CD4-positive, alpha-beta T cell treated with Interleukin-1 beta for 1 hour (primary cell): ENCODE data around the gene MRGPRF.
A peak's percentile ranks its signal among the peaks of the same experiment; 100 is the strongest.

Experiments used
- DNase-seq, 2 donors: peaks; one replicate each; pipeline ENCODE4 v3.0.0-alpha.2; 2020 to 2022

Gene MRGPRF

DNA sequence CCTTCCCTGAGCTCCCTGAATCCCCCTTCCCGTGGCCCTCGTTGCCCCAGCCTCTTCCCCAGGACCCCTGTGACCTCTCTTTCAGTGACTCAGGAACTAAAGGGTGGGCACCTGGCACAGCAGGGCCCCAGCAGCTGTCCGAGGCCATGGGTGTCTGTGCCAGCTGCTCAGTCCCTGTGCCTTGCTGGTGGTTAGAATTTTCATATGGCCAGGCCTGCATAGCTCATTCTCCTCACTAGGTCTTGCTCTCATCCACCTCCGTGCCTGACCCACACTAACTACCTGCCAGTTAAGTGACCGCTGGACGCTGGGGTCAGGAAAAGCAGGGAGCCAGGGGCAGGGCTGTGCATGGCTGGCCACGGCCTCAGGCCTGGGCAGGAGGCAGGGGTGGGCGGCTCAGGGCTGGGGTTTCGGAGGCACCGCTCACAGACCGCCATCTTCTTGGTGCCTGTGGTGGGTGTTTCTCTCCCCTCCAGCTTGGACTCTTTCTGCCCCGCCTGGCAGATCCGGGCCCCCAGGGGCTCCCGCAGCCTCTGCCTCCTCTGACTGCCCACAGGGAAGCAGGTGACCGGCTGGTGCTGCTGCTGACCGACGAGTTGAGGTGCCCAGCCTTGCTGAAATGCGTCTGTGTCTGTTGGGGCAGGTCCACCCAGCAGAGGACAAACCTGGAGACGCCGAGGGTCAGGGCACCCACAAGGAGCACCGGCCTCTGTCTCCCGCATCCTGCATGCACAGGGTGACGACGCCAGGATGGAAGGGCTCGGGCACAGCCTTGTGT lies 52.6 kb downstream of the MRGPRF start:
- DNase-seq: no peak

DNA sequence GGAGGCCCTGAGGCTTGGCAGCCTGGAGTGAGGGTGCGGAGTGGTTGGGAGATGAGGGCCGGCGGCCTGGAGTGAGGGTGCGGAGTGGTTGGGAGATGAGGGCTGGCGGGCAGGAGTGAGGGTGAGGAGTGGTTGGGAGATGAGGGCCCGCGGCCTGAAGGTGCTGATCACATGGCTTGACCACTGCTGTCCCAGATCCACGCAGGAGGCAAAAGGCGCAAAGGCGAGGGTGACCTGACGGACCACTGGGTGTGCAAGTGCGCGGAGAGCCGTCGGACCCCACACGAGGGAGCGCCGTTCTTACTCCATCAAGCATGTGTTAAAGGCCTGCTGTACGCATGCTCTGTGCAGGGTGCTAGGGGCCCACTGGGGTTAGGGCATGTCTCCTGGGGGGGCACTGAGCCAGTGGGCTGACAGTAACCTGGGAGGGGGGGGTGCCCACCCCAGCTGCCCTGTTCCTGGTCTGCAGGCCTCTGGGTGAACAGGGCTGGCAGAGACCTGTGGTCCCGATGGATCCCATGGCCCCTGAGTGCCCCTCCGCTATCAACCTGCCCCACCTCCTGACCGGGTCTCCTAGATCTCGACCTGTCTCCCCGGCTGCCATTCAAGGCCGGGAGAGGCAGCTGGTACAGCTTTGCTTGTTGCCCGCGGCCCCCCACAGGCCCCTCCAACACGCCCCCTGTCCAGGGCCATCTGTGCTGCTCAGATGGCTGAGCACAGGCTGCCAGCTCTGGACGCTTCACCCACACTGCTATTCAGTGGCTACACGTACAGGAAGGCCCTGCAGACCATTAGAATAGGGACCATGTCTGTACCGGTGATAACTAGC lies 53.4 kb downstream of the MRGPRF start:
- DNase-seq: no peak

DNA sequence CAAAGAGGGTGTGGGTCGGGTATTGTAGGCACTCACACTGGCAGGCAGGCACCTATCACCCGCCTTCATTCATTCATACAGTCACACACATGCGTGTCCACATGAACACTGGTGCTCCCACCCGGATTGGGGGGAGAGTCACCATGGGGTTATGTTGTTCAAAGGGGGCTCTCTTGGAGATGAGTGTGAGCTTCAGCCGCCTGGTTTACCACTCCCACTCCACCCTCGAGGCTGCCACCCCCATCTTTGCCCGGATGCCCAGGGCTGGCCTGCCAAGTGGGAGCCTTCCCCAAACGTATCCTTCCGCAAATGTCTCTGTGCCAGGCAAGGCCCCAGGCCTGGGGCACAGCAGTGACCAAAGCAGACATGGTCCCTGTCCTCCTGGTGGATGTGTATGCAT lies 54.8 kb downstream of the MRGPRF start:
- DNase-seq: no peak

DNA sequence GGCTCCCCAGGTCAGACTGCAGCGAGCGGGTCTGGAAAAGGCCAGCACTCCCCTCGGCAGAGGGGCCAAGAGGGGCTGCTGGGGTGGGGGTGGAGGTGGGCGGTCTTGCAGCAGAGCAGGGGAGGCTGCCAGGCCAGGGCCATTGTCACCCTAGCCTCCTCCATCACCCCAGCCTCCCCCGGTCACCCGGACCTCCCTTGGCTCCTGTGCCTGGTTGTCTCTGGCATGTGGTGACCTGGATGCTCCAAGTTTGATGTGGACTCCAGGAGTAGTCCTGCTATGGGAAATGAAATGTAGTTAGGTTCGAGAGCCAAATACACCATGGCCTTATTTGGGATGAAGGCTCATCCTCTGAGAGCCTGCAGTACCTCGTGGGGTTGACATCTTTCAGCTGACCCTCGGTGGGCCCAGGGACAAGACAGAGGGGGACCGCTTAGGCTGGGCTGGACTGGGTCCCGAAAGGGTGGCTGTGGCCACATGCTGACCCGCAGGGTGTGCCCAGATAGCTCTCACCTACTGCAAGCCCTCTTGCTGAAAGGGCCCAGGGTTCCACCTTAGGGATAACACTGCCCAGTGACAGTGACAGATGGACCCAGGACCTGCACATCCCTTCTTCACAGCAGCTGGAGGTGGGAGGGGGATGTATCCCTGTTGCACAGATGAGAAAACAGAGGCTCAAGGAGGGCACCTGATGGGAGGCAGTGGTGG lies 56.3 kb downstream of the MRGPRF start:
- DNase-seq: no peak

DNA sequence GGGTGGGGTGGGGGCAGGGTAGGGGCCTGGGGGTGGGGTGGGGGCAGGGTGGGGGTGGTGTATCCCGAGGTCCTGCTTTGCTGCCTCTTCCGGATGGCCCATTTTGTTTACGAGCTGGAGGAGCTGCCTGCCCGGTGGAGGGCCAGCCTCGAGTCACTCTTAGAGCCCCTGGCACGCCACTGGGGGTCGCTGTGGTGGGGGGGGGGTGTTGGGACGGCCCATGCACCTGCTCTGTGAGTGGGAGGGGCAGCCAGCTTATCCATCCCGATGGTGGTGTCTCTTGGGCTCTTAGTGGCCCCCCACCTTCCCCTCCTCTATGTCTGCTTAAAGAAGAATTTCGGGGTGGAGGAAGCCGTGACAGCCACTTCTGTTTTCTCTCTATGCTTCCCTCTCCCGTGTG lies 56.9 kb downstream of the MRGPRF start:
- peak; percentile 28 to 35 for DNase-seq

DNA sequence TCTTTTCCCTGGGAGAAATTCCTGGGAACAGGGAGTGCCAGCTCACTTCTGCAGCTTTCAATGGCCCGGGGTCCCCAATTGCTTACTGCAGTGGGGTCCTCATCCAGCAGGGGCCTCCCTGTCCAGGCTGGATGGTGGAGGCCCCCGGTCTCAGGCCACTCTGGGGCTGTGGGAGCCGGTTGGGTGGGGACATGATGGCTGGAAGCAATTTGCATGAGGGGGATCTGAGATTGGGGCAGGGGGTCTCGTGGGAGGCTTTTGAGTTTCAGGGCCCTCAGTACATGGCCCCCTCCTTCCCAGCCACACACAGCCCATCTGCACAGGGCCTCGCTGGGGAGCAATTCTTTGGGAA lies 57.5 kb downstream of the MRGPRF start:
- no peak for DNase-seq

DNA sequence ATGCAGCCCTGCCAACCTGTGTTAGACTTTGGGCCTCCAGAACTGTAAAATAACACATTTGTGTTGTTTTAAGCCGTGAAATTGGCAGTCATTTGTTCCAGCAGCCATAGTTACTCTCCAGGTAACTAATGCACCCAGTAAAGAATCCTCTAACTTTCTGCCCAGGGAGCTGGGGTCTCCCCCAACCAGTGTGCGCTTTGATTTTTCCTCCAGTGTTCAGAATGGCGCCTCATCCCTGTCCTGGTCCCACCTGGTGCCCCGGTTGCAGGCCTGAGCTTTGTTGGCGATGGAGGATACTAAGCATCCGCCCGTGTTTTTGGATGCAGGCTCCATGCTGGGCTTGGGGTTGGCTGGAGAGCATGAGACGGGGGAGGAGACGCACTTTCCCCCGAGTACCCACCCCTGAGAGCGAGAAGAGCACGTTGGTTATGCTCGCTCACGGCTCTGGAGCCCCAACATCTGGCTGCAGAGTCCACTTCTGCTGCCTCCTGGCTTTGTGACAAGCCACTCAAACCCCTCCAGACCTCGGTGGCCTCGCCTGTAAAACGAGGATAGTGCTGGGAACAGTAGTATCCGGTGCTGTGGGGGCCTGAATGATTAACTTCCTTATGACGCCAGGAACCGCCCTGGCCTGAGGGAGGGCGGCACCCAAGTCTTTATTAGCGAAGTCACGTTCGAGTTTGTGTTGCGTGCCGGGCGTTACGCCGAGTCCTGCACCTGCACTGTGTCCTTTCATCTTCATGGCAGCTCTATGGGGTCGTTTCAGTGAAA lies 58.0 kb downstream of the MRGPRF start:
- peak in 1 of 2 donors; percentile 44 for DNase-seq
